Measurements from ENCODE around the gene ARHGAP21. TPM values are rescaled to one million over a fixed set of nuclear protein-coding genes. Genes with fewer than 3 reads are reported as not detected.

Gene ARHGAP21
- total RNA-seq, 1 experiment from 2014 or later, result 59.4 TPM

DNA sequence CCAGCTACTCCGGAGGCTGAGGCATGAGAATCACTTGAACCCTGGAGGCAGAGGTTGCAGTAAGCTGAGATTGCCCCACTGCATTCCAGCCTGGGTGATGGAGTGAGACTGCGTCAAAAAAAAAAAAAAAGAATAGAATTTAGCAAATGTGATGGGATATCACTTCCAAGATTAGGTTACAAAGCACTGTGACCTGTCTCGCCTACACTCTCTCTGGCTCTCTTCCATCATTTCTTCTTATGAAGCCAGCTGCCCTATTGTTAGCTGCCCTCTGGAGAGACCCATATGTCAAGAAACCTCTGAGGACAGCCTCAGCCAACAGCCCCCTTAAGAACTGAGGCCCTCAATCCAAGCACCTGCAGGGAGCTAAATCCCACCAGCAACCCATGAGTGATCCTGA, 28.2 kb downstream of the ARHGAP21 start:
- no peak overlapping the region for H3K18ac ChIP-seq (ENCODE audit: insufficient read length, low read depth, low read length)
- no peaks in the 10 kb centered on the region for H3K27me3 ChIP-seq (ENCODE audit: insufficient read depth, low read length)
- no peaks in the 10 kb centered on the region for H3K4me1 ChIP-seq (ENCODE audit: insufficient read depth, low read length)
- no peaks in the 10 kb centered on the region for H3K36me3 Mint-ChIP-seq (ENCODE audit: insufficient read depth in 1 of 3, low read depth in 3 of 3)
- no peak overlapping the region for H2BK5ac ChIP-seq (ENCODE audit: insufficient read length, low read length)
- no peak overlapping the region for H4K8ac ChIP-seq (replicated peaks; ENCODE audit: insufficient read length, low read depth, low read length)
- H3K14ac ChIP-seq (ENCODE audit: insufficient read depth, low read length), result no peak overlapping the region
- H2BK20ac ChIP-seq (ENCODE audit: low read depth, low read length, poor library complexity, severe bottlenecking), result no peak overlapping the region
- H4K20me1 ChIP-seq (ENCODE audit: control insufficient read depth, insufficient read depth, insufficient read length), result no peaks in the 10 kb centered on the region
- H3K56ac ChIP-seq (ENCODE audit: insufficient read length, low read depth, low read length), result no peak overlapping the region
- no peaks in the 10 kb centered on the region for H3K9me3 Mint-ChIP-seq
- WGBS (ENCODE audit: extremely low coverage, insufficient read length, low lambda C conversion rate), result no CpG with 5 or more reads among the region's 3 CpGs
- H3K23ac ChIP-seq (ENCODE audit: insufficient read length, low read depth, low read length), result no peak overlapping the region
- no peaks in the 10 kb centered on the region for H3K23me2 ChIP-seq (ENCODE audit: insufficient read length, low read depth, low read length, poor library complexity, severe bottlenecking)
- no peak overlapping the region for H2AFZ ChIP-seq (ENCODE audit: low read length)
- H3K4me1 Mint-ChIP-seq, result peaks cover 14 to 28% of the 10 kb centered on the region in 2 experiments
- no peak overlapping the region for H3K4me2 ChIP-seq (ENCODE audit: insufficient read depth, insufficient read length, low read length)
- H2AK5ac ChIP-seq (ENCODE audit: insufficient read length, low read length), result no peak overlapping the region
- no peaks in the 10 kb centered on the region for H3K27me3 Mint-ChIP-seq (ENCODE audit: low read depth)
- no peak overlapping the region for H3T11ph ChIP-seq (ENCODE audit: low read length)
- no peak overlapping the region for H2BK12ac ChIP-seq (ENCODE audit: insufficient read length, low read depth, low read length)
- H2BK120ac ChIP-seq (ENCODE audit: low read depth, low read length, poor library complexity, severe bottlenecking), result no peak overlapping the region
- no peak overlapping the region for H3K4me3 Mint-ChIP-seq
- no peak overlapping the region for H2BK15ac ChIP-seq (ENCODE audit: low read depth, low read length)
- H4K91ac ChIP-seq (ENCODE audit: insufficient read length, low read depth, low read length), result no peak overlapping the region
- no peak for DNase-seq
- H3K9me3 ChIP-seq (ENCODE audit: control insufficient read depth, low read depth, low read length), result no peaks in the 10 kb centered on the region
- no peak overlapping the region for H3K27ac ChIP-seq (ENCODE audit: insufficient read length, low read depth, low read length)
- H3K27ac Mint-ChIP-seq, result peak overlapping the region in 1 of 3 experiments; percentile 37; a peak in 2 of 7 replicates
- TF ChIP-seq, protein P1, sequence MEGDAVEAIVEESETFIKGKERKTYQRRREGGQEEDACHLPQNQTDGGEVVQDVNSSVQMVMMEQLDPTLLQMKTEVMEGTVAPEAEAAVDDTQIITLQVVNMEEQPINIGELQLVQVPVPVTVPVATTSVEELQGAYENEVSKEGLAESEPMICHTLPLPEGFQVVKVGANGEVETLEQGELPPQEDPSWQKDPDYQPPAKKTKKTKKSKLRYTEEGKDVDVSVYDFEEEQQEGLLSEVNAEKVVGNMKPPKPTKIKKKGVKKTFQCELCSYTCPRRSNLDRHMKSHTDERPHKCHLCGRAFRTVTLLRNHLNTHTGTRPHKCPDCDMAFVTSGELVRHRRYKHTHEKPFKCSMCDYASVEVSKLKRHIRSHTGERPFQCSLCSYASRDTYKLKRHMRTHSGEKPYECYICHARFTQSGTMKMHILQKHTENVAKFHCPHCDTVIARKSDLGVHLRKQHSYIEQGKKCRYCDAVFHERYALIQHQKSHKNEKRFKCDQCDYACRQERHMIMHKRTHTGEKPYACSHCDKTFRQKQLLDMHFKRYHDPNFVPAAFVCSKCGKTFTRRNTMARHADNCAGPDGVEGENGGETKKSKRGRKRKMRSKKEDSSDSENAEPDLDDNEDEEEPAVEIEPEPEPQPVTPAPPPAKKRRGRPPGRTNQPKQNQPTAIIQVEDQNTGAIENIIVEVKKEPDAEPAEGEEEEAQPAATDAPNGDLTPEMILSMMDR (conservative IDR thresholded peaks at IDR 0.05), result no peak
- no peaks in the 10 kb centered on the region for H3K79me2 ChIP-seq (ENCODE audit: insufficient read depth, low read length)
- no peak overlapping the region for H3K9ac ChIP-seq (ENCODE audit: extremely low read depth, insufficient read length, low read length)
- H3K4ac ChIP-seq (ENCODE audit: low read depth, low read length), result no peak overlapping the region
- H3K79me1 ChIP-seq (ENCODE audit: insufficient read depth, low read depth, low read length, poor library complexity, severe bottlenecking), result peaks cover 3% of the 10 kb centered on the region
- H4K5ac ChIP-seq (ENCODE audit: insufficient read length, low read depth, low read length), result no peak overlapping the region

Data from H9 (cell line).